Body of pancreas (tissue), 4 donors: ENCODE results near the gene CASR. TPM values are rescaled to one million over a fixed set of nuclear protein-coding genes. Genes with fewer than 3 reads are reported as not detected.

ENCODE experiments used
- ATAC-seq: fragments of 150-250 bp; one replicate; pipeline ENCODE4 v1.9.1; 2016
- DNase-seq, 4 donors: peaks; one replicate each; pipeline ENCODE4 v3.0.0-alpha.2; 2019
- H3K27ac ChIP-seq, 4 donors: fragments of 200-600 bp; sonication (generic); 1 replicate in 3 of 4; 2 replicates in 1 of 4; pipeline versions ENCODE4 v1.5.1 to v1.6.1; 2016 to 2019; ENCODE audit warnings: mild to moderate bottlenecking in 1 of 4, mixed read lengths in 1 of 4, moderate library complexity in 1 of 4
- H3K27me3 ChIP-seq, 2 donors: fragments of 200-600 bp; sonication (generic); one replicate each; pipeline ENCODE4 v1.6.0; 2016; ENCODE audit warnings: mild to moderate bottlenecking in 1 of 2
- H3K36me3 ChIP-seq, 2 donors: fragments of 200-600 bp; sonication (generic); replicated peaks in 1 of 2; 2 replicates each; pipeline ENCODE4 v1.5.1; 2016; ENCODE audit warnings: low read depth in 2 of 2; ENCODE audit not compliant: insufficient read depth in 1 of 2
- H3K4me1 ChIP-seq: fragments of 200-600 bp; sonication (generic); one replicate; pipeline ENCODE4 v1.6.0; 2016
- H3K4me3 ChIP-seq, 2 donors: fragments of 200-600 bp; sonication (generic); 1 replicate in 1 of 2; 2 replicates in 1 of 2; pipeline ENCODE4 v1.5.1; 2016 to 2019
- H3K9me3 ChIP-seq, 3 donors: fragments of 200-600 bp; sonication (generic); 1 replicate in 2 of 3; 2 replicates in 1 of 3; pipeline ENCODE4 v1.5.1; 2016
- POLR2A ChIP-seq, 3 donors: fragments of 450-650 bp; IDR thresholded peaks; one replicate each; pipeline ENCODE4 v1.6.1; 2016; ENCODE audit warnings: antibody characterized with exemption in 3 of 3, mild to moderate bottlenecking in 2 of 3
- WGBS, 2 donors: methylation state at CpG; one replicate each; pipeline ENCODE4 v1.1.5; 2017; 5-methylcytosine and 5-hydroxymethylcytosine counted together
- intact Hi-C: fragments of 100-400 bp; cut with DNase I; formaldehyde crosslinking; loops from one replicate; pipeline ENCODE4 v1.15.1; 2023
- total RNA-seq, 2 donors: library from RNA; depleted of rRNA; stranded (reverse); fragments of >200 nt; gene quantifications; one replicate each; pipeline ENCODE4 v1.1.0, GENCODE V29; 2016
- TF ChIP-seq, protein P1 (sequence below), 7 experiments: fragments of 450-650 bp in 4 of 7; fragments of 200-600 bp in 3 of 7; sonication (generic) in 3 of 7; IDR thresholded peaks; one replicate each; pipeline ENCODE4 v1.5.1; 2016 to 2019; ENCODE audit warnings: antibody characterized with exemption in 7 of 7

Gene CASR
- total RNA-seq, 2 donors from 2014 or later = 8.9 to 11.9 TPM

DNA sequence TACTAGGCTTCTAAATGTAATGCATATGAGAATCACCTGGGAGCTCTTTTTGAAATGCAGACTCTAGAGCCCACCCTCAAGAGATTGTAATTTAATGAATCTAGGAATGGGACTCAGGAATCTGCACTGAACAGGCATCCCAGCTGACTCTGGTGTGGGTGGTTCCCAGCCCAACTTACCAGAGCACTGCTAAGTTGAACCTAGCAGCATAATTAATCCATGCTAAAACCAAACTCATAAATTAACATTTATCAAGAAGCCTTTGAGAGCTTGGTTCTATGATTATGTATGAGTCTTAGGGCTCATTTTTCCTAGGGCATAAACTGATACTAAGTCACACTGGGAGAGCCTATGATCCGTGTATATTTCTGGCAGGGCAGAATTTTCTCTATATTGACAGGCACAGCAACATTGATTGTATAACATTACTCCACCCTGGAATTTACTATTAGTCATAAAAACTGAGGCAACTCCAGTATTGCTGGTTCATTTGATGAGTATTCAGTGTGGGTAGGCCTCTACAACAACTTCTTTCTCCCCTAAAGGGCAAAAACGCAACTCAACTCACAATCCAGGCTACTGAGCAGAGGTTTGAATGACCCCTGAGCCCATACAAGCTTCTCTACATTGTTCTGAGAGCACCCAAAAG is 130.9 kb downstream of the CASR start:
- no peak for DNase-seq
- H3K4me3 ChIP-seq = no peak overlapping the region
- peaks cover 10% of the 10 kb centered on the region for H3K4me1 ChIP-seq
- H3K9me3 ChIP-seq = no peaks in the 10 kb centered on the region
- intact Hi-C loops = no loop called here
- no peaks in the 10 kb centered on the region for H3K36me3 ChIP-seq
- WGBS, 2 donors = 71 to 77% methylated on average over 2 of the region's 2 CpGs
- no peaks in the 10 kb centered on the region for H3K27me3 ChIP-seq
- ATAC-seq = no peak
- TF ChIP-seq, protein P1, sequence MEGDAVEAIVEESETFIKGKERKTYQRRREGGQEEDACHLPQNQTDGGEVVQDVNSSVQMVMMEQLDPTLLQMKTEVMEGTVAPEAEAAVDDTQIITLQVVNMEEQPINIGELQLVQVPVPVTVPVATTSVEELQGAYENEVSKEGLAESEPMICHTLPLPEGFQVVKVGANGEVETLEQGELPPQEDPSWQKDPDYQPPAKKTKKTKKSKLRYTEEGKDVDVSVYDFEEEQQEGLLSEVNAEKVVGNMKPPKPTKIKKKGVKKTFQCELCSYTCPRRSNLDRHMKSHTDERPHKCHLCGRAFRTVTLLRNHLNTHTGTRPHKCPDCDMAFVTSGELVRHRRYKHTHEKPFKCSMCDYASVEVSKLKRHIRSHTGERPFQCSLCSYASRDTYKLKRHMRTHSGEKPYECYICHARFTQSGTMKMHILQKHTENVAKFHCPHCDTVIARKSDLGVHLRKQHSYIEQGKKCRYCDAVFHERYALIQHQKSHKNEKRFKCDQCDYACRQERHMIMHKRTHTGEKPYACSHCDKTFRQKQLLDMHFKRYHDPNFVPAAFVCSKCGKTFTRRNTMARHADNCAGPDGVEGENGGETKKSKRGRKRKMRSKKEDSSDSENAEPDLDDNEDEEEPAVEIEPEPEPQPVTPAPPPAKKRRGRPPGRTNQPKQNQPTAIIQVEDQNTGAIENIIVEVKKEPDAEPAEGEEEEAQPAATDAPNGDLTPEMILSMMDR (IDR thresholded peaks at IDR 0.05) = no peak
- no peak for TF ChIP-seq POLR2A (IDR thresholded peaks at IDR 0.05)
- H3K27ac ChIP-seq = no peak overlapping the region

DNA sequence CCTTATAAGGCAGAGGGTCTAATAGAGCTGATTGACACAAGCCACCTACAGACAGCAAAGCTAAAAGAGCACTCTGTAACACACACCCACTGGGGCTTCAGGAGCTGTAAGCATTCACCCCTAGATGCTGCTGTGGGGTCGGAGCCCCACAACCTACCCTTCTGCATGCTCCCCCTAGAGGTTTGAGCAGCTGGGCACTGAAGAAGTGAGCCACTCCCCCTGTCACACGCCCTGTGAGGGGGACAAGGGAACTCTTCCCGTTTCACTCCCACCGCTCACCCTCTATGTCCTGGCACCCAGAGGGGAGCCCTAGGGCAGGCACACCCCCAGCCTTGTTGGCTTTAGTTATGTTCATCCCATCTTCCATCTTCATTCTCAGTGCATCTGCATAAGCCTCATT is 132.2 kb downstream of the CASR start:
- H3K4me1 ChIP-seq = peaks cover 5% of the 10 kb centered on the region

DNA sequence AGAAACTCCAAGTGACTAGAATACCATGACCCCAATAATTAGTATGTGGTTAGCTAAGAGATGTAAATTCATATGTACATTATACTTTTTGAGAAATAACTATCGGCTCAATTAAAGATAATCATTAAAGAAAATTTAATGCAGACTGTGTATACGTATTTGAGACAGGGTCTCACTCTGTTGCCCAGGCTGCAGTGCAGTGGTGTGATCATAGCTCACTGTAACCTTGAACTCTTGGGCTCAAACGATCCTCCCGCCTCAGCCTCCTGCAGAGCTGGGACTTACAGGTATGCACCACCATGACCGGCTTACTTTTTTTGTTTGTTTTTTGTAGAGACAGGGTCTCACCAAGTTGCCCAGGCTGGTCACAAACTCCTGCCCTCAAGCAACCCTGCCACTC is 132.9 kb downstream of the CASR start:
- 68 to 78% methylated on average over 5 of the region's 5 CpGs for WGBS, 2 donors
- ATAC-seq (no peak), DNase-seq (no peak)
- intact Hi-C loops = no loop called here
- H3K9me3 ChIP-seq = no peaks in the 10 kb centered on the region
- TF ChIP-seq, protein P1 (IDR thresholded peaks at IDR 0.05) = no peak
- TF ChIP-seq POLR2A (IDR thresholded peaks at IDR 0.05) = no peak
- H3K4me1 ChIP-seq = no peaks in the 10 kb centered on the region
- H3K27me3 ChIP-seq = no peaks in the 10 kb centered on the region
- no peaks in the 10 kb centered on the region for H3K36me3 ChIP-seq
- H3K4me3 ChIP-seq = no peak overlapping the region
- no peak overlapping the region for H3K27ac ChIP-seq

More for the DNA sequence above, 132.2 kb downstream of the CASR start:
- H3K36me3 ChIP-seq = no peaks in the 10 kb centered on the region
- H3K9me3 ChIP-seq = no peaks in the 10 kb centered on the region
- no peak for ATAC-seq
- no peak for DNase-seq
- H3K27me3 ChIP-seq = no peaks in the 10 kb centered on the region
- WGBS, 2 donors = 52 to 66% methylated on average over 4 of the region's 4 CpGs
- no peak overlapping the region for H3K27ac ChIP-seq
- intact Hi-C loops = no loop called here
- no peak overlapping the region for H3K4me3 ChIP-seq
- TF ChIP-seq, protein P1 (IDR thresholded peaks at IDR 0.05) = no peak
- TF ChIP-seq POLR2A (IDR thresholded peaks at IDR 0.05) = no peak

DNA sequence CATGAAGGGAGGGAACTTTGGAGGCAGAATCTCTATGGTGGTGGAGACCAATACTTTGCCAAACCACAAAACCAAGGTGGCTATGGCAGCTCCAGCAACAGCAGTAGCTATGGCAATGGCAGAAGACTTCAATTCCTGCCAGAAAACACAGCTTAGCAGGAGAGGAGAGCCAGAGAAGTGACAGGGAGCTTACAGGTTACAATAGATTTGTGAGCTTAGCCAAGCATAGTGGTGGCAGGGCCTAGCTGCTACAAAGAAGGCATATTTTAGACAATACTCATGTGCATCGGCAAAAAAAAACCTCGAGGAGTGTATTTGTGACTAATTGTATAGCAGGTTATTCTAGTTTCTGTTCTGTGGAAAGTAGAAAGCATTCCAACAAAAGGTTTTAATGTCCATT is 135.2 kb downstream of the CASR start:
- Histone ChIP-seq H3K4me1 (peaks cover 15% of the 10 kb centered on the region), H3K27me3 (no peaks in the 10 kb centered on the region), H3K4me3 (no peak overlapping the region), H3K27ac (no peak overlapping the region), H3K36me3 (no peaks in the 10 kb centered on the region), H3K9me3 (no peaks in the 10 kb centered on the region)
- 72 to 81% methylated on average over 2 of the region's 2 CpGs for WGBS, 2 donors
- no peak for ATAC-seq
- TF ChIP-seq POLR2A (IDR thresholded peaks at IDR 0.05) = no peak
- TF ChIP-seq, protein P1 (IDR thresholded peaks at IDR 0.05) = no peak
- intact Hi-C loops = no loop called here
- no peak for DNase-seq
